Renal cortex interstitium (tissue), 15 donors: ENCODE results near the gene AQP2. TPM values are rescaled to one million over a fixed set of nuclear protein-coding genes. Genes with fewer than 3 reads are reported as not detected.

Experiments used
- DNase-seq, 11 donors: peaks; one replicate each; pipeline ENCODE4 v3.0.0-alpha.2; 2013; ENCODE audit warnings: low read depth in 9 of 11, low spot score in 4 of 11; ENCODE audit errors: extremely low read depth in 1 of 11
- long read RNA-seq, 16 experiments: transcript quantifications; one replicate each; lab custom pipeline, GENCODE V29; 2026
- polyA plus RNA-seq, 3 donors: library from polyadenylated mRNA; unstranded; fragments of 120-200 nt; gene quantifications; one replicate each; pipeline ENCODE4 v1.2.1, GENCODE V29; 2013; ENCODE audit not compliant: insufficient read length in 3 of 3

Gene AQP2
- polyA plus RNA-seq = 100 to 1,000 TPM in 2 of 3 donors, 10 to 100 TPM in 1; 56.9 to 435 (median 117) TPM
- long read RNA-seq, donor 1, full-length matches to known transcripts = 46 of 66 reads
- long read RNA-seq, donor 1, partial matches to known transcripts = 20 of 66 reads
- long read RNA-seq, donor 1, other reads (novel, unspliced or antisense) = 0 of 66 reads
- long read RNA-seq, donor 2, full-length matches to known transcripts = 68 of 100 reads
- long read RNA-seq, donor 2, partial matches to known transcripts = 25 of 100 reads
- long read RNA-seq, donor 2, other reads (novel, unspliced or antisense) = 7 of 100 reads
- long read RNA-seq, donor 3, full-length matches to known transcripts = 81 of 107 reads
- long read RNA-seq, donor 3, partial matches to known transcripts = 20 of 107 reads
- long read RNA-seq, donor 3, other reads (novel, unspliced or antisense) = 6 of 107 reads
- long read RNA-seq, donor 4, full-length matches to known transcripts = 119 of 126 reads
- long read RNA-seq, donor 4, partial matches to known transcripts = 7 of 126 reads
- long read RNA-seq, donor 4, other reads (novel, unspliced or antisense) = 0 of 126 reads
- long read RNA-seq, donor 5 = 0 reads
- long read RNA-seq, donor 6, full-length matches to known transcripts = 98 of 153 reads
- long read RNA-seq, donor 6, partial matches to known transcripts = 49 of 153 reads
- long read RNA-seq, donor 6, other reads (novel, unspliced or antisense) = 6 of 153 reads
- long read RNA-seq, donor 7, full-length matches to known transcripts = 29 of 34 reads
- long read RNA-seq, donor 7, partial matches to known transcripts = 5 of 34 reads
- long read RNA-seq, donor 7, other reads (novel, unspliced or antisense) = 0 of 34 reads
- long read RNA-seq, donor 8, full-length matches to known transcripts = 112 of 157 reads
- long read RNA-seq, donor 8, partial matches to known transcripts = 45 of 157 reads
- long read RNA-seq, donor 8, other reads (novel, unspliced or antisense) = 0 of 157 reads
- long read RNA-seq, donor 9, full-length matches to known transcripts = 62 of 77 reads
- long read RNA-seq, donor 9, partial matches to known transcripts = 10 of 77 reads
- long read RNA-seq, donor 9, other reads (novel, unspliced or antisense) = 5 of 77 reads
- long read RNA-seq, donor 10, full-length matches to known transcripts = 54 of 76 reads
- long read RNA-seq, donor 10, partial matches to known transcripts = 22 of 76 reads
- long read RNA-seq, donor 10, other reads (novel, unspliced or antisense) = 0 of 76 reads
- long read RNA-seq, donor 11, full-length matches to known transcripts = 48 of 57 reads
- long read RNA-seq, donor 11, partial matches to known transcripts = 9 of 57 reads
- long read RNA-seq, donor 11, other reads (novel, unspliced or antisense) = 0 of 57 reads
- long read RNA-seq, donor 12, full-length matches to known transcripts = 47 of 62 reads
- long read RNA-seq, donor 12, partial matches to known transcripts = 15 of 62 reads
- long read RNA-seq, donor 12, other reads (novel, unspliced or antisense) = 0 of 62 reads
- long read RNA-seq, donor 13 = 0 reads
- long read RNA-seq, donor 14, full-length matches to known transcripts = 51 of 114 reads
- long read RNA-seq, donor 14, partial matches to known transcripts = 63 of 114 reads
- long read RNA-seq, donor 14, other reads (novel, unspliced or antisense) = 0 of 114 reads
- long read RNA-seq, donor 15, full-length matches to known transcripts = 26 of 26 reads
- long read RNA-seq, donor 15, partial matches to known transcripts = 0 of 26 reads
- long read RNA-seq, donor 15, other reads (novel, unspliced or antisense) = 0 of 26 reads
- long read RNA-seq, donor 16, full-length matches to known transcripts = 186 of 448 reads
- long read RNA-seq, donor 16, partial matches to known transcripts = 251 of 448 reads
- long read RNA-seq, donor 16, other reads (novel, unspliced or antisense) = 11 of 448 reads

GRCh38 chr12:49950273-49951251, at the start of gene AQP2:
AQP2 (plus strand) TSS chr12:49950737; CDS start chr12:49950831, 94 bp downstream.
- DNase-seq = no peak

- DNase-seq = no peak
Observed at GRCh38 chr12:49901026-49901425, 49.5 kb upstream of the AQP2 start.

GRCh38 chr12:49901986-49902385, 48.6 kb upstream of the AQP2 start:
- no peak for DNase-seq

- DNase-seq = peak in 4 of 11 donors; percentile 48 to 71 (median 53)
Observed at GRCh38 chr12:49902399-49903350, 47.9 kb upstream of the AQP2 start.

- DNase-seq = no peak
Observed at GRCh38 chr12:49903351-49903699, 47.2 kb upstream of the AQP2 start.

- DNase-seq = peak in 1 of 11 donors; percentile 38
Observed at GRCh38 chr12:49903700-49904423, 46.7 kb upstream of the AQP2 start, which contains the start of gene FAIM2. FAIM2 (minus strand) TSS chr12:49903900; CDS start chr12:49903792, 108 bp downstream.

- no peak for DNase-seq
Observed at GRCh38 chr12:49904601-49905000, 45.9 kb upstream of the AQP2 start.

GRCh38 chr12:49905718-49906314, 44.7 kb upstream of the AQP2 start:
- DNase-seq = no peak

GRCh38 chr12:49907352-49907751, 43.2 kb upstream of the AQP2 start:
- no peak for DNase-seq

GRCh38 chr12:49909356-49909755, 41.2 kb upstream of the AQP2 start:
- no peak for DNase-seq

- DNase-seq = peak in 3 of 11 donors; percentile 54 to 57 (median 55)
Observed at GRCh38 chr12:49909826-49910225, 40.7 kb upstream of the AQP2 start.

- no peak for DNase-seq
Observed at GRCh38 chr12:49910331-49911212, 40.0 kb upstream of the AQP2 start.

GRCh38 chr12:49911213-49911605, 39.3 kb upstream of the AQP2 start:
- DNase-seq = no peak
